Neural progenitor cell (in vitro differentiated cells): Measurements from ENCODE around the gene LTBP2.

Experiments
- EZH2 ChIP-seq: fragments of 200-600 bp; sonication (generic); IDR thresholded peaks from 2 replicates; pipeline ENCODE4 v1.6.1; 2017; ENCODE audit warnings: antibody characterized with exemption, mild to moderate bottlenecking, moderate library complexity
- EZH2phosphoT487 ChIP-seq: fragments of 200-600 bp; sonication (generic); IDR thresholded peaks from 2 replicates; pipeline ENCODE4 v1.6.1; 2017; ENCODE audit warnings: antibody characterized with exemption
- TF ChIP-seq, protein P1 (sequence below): fragments of 200-600 bp; sonication (generic); IDR thresholded peaks from 2 replicates; pipeline ENCODE4 v1.5.1; 2017; ENCODE audit warnings: antibody characterized with exemption, mild to moderate bottlenecking

DNA sequence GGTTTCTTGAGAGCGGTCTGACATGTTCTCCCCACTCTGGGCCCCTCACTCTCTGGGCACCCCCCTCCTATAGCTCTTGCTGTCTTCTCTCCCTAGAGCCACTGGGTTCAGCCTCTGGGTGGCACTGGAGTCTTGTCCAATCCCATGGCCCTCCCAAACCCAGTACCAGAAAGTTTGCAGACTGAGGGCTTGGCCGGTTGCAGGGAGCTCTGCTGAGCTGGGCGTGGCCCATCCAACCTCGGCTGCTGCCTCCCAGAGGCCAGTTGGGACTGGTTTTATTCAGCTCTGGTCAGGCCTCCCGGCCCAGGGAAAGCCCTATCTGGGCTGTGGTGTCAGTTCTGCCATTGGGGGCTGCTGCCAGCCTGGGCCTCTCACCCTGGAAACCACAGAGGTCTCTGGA lies 80.6 kb downstream of the LTBP2 start:
- TF ChIP-seq, protein P1, sequence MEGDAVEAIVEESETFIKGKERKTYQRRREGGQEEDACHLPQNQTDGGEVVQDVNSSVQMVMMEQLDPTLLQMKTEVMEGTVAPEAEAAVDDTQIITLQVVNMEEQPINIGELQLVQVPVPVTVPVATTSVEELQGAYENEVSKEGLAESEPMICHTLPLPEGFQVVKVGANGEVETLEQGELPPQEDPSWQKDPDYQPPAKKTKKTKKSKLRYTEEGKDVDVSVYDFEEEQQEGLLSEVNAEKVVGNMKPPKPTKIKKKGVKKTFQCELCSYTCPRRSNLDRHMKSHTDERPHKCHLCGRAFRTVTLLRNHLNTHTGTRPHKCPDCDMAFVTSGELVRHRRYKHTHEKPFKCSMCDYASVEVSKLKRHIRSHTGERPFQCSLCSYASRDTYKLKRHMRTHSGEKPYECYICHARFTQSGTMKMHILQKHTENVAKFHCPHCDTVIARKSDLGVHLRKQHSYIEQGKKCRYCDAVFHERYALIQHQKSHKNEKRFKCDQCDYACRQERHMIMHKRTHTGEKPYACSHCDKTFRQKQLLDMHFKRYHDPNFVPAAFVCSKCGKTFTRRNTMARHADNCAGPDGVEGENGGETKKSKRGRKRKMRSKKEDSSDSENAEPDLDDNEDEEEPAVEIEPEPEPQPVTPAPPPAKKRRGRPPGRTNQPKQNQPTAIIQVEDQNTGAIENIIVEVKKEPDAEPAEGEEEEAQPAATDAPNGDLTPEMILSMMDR = peak; percentile 26
- TF ChIP-seq EZH2phosphoT487 (no peak), EZH2 (no peak)
